Measurements from ENCODE around the gene TMEM214.

TMEM214 gene

DNA sequence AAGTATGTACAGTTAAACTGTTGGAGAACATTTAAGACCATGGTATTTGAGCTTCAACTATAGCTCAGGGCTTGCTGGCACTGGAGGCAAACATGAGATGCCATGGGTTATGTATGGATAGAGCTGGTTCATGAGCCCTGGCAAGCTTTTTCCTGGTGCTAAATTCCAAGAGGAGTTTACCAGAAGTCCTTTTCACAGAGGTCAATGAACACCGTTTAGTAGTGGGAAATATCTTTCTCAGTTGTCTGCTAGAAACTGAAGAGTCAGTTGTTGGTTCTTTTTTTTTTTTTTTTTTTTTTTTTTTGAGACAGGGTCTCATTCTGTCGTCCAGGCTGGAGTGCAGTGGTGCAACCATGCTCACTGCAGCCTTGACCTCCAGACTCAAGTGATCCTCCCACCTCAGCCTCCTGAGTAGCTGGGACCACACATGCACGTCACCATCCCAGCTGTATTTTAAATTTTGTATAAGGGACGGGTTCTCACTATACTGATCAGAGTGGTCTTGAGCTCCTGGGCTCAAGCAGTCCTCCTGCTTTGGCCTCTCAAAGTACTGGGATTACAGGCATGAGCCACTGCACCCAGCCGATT is 55.2 kb downstream of the TMEM214 start:
- Histone ChIP-seq H3K9ac (ENCODE audit: low read length) (no peak overlapping the region), H3K4me3 (ENCODE audit: low read depth, low read length, poor library complexity, severe bottlenecking) (no peak overlapping the region), H3K36me3 (ENCODE audit: insufficient read depth, low read length) (no peaks in the 10 kb centered on the region), H3K27ac (ENCODE audit: low read depth, low read length, poor library complexity, severe bottlenecking) (no peak overlapping the region), H3K9me2 (ENCODE audit: low read depth, low read length) (no peaks in the 10 kb centered on the region), H3K4me1 (ENCODE audit: insufficient read depth, low read length, severe bottlenecking) (peaks cover 17% of the 10 kb centered on the region), H3K4me2 (ENCODE audit: low read length) (no peak overlapping the region), H3K27me3 (ENCODE audit: insufficient read depth, low read length) (0 out of 2 replicates have a peak, but pooled peaks cover 11% of the 10 kb centered on the region), H3K9me3 (ENCODE audit: low read length) (no peaks in the 10 kb centered on the region), H3K79me2 (ENCODE audit: insufficient read depth, low read length) (no peaks in the 10 kb centered on the region), H3F3A (ENCODE audit: insufficient read depth, low read length) (no peaks in the 10 kb centered on the region), H2AFZ (ENCODE audit: low read length) (no peak overlapping the region), H4K20me1 (ENCODE audit: insufficient read depth, low read length) (no peaks in the 10 kb centered on the region)
- TF ChIP-seq EZH2 (IDR thresholded peaks at IDR 0.05; ENCODE audit: borderline replicate concordance, low read length) = no peak
- TF ChIP-seq, protein P1, sequence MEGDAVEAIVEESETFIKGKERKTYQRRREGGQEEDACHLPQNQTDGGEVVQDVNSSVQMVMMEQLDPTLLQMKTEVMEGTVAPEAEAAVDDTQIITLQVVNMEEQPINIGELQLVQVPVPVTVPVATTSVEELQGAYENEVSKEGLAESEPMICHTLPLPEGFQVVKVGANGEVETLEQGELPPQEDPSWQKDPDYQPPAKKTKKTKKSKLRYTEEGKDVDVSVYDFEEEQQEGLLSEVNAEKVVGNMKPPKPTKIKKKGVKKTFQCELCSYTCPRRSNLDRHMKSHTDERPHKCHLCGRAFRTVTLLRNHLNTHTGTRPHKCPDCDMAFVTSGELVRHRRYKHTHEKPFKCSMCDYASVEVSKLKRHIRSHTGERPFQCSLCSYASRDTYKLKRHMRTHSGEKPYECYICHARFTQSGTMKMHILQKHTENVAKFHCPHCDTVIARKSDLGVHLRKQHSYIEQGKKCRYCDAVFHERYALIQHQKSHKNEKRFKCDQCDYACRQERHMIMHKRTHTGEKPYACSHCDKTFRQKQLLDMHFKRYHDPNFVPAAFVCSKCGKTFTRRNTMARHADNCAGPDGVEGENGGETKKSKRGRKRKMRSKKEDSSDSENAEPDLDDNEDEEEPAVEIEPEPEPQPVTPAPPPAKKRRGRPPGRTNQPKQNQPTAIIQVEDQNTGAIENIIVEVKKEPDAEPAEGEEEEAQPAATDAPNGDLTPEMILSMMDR (IDR thresholded peaks at IDR 0.05; ENCODE audit: low read length) = no peak

DNA sequence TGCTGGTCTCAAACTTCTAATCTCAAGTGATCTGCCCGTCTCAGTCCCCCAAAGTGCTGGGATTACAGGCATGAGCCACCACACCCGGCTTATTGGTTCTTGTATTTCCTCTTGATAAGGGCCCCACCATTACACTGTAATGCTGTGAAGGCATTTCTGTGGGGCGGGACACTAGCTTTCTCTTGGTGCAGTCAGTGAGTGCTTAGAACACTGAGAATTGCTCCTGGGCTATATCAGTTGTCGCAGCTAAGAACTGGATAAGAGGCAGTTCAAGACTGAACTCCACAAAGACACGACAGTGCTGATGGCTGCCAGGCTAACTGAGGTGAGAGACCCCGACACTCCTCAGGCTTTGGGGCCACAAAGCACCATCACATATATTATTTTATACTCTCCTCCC is 55.9 kb downstream of the TMEM214 start:
- H3K4me2 ChIP-seq (ENCODE audit: low read length) = no peak overlapping the region
- peaks cover 17% of the 10 kb centered on the region for H3K4me1 ChIP-seq (ENCODE audit: insufficient read depth, low read length, severe bottlenecking)
- no peak overlapping the region for H3K9ac ChIP-seq (ENCODE audit: low read length)
- no peaks in the 10 kb centered on the region for H4K20me1 ChIP-seq (ENCODE audit: insufficient read depth, low read length)
- no peak overlapping the region for H3K4me3 ChIP-seq (ENCODE audit: low read depth, low read length, poor library complexity, severe bottlenecking)
- 0 out of 2 replicates have a peak, but pooled peaks cover 11% of the 10 kb centered on the region for H3K27me3 ChIP-seq (ENCODE audit: insufficient read depth, low read length)
- H3K9me3 ChIP-seq (ENCODE audit: low read length) = no peaks in the 10 kb centered on the region
- H3K79me2 ChIP-seq (ENCODE audit: insufficient read depth, low read length) = no peaks in the 10 kb centered on the region
- no peak overlapping the region for H3K27ac ChIP-seq (ENCODE audit: low read depth, low read length, poor library complexity, severe bottlenecking)
- H3K9me2 ChIP-seq (ENCODE audit: low read depth, low read length) = no peaks in the 10 kb centered on the region
- TF ChIP-seq EZH2 (IDR thresholded peaks at IDR 0.05; ENCODE audit: borderline replicate concordance, low read length) = no peak
- TF ChIP-seq, protein P1 (IDR thresholded peaks at IDR 0.05; ENCODE audit: low read length) = no peak
- H3K36me3 ChIP-seq (ENCODE audit: insufficient read depth, low read length) = no peaks in the 10 kb centered on the region
- H3F3A ChIP-seq (ENCODE audit: insufficient read depth, low read length) = no peaks in the 10 kb centered on the region
- H2AFZ ChIP-seq (ENCODE audit: low read length) = no peak overlapping the region

DNA sequence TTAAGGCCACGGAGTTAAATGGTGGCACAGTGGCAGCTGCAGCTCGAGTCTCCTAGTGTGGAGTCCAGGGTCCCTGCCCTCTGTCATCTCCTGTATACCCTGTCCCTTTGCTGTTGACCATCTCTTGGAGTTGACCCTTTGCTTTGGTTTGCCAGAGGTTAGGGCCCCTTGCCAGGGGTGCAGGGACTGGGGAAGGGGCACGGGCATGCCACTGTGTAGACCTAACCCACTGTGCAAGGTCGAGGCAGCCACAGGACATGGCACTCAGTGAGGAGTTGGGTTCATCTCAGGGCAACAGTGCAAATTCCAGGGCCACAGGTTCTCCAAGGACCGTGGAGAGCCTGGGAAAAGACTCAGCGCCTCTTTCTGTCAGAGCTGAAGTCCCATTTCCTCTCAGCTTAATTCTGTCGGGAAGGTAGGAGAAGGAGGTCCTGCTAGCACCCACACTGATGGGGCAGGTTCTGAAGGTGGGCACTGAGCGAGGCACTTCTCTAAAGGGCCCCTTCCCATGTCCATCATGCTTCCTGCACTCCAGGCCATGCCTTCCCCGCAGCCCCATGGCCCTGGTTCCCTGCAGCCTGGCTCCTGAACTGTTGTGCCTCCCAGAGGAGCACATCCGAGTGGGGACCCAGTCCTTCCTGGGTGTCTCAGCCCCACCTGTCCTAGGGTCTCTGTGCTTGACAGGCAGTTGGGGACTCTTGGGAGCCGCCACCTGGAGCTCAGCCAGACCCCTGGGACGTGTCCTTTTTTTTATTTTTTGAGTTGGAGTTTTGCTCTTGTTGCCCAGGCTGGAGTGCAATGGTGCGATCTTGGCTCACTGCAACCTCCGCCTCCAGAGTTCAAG is 56.6 kb downstream of the TMEM214 start:
- Histone ChIP-seq H3K9me2 (ENCODE audit: low read depth, low read length) (no peaks in the 10 kb centered on the region), H3K9me3 (ENCODE audit: low read length) (no peaks in the 10 kb centered on the region), H3K9ac (ENCODE audit: low read length) (no peak overlapping the region), H3K4me2 (ENCODE audit: low read length) (no peak overlapping the region), H3F3A (ENCODE audit: insufficient read depth, low read length) (no peaks in the 10 kb centered on the region), H4K20me1 (ENCODE audit: insufficient read depth, low read length) (no peaks in the 10 kb centered on the region), H3K79me2 (ENCODE audit: insufficient read depth, low read length) (no peaks in the 10 kb centered on the region), H3K4me3 (ENCODE audit: low read depth, low read length, poor library complexity, severe bottlenecking) (no peak overlapping the region), H2AFZ (ENCODE audit: low read length) (no peak overlapping the region), H3K27me3 (ENCODE audit: insufficient read depth, low read length) (0 out of 2 replicates have a peak, but pooled peaks cover 11% of the 10 kb centered on the region), H3K36me3 (ENCODE audit: insufficient read depth, low read length) (no peaks in the 10 kb centered on the region), H3K4me1 (ENCODE audit: insufficient read depth, low read length, severe bottlenecking) (peaks cover 17% of the 10 kb centered on the region), H3K27ac (ENCODE audit: low read depth, low read length, poor library complexity, severe bottlenecking) (no peak overlapping the region)
- no peak for TF ChIP-seq EZH2 (IDR thresholded peaks at IDR 0.05; ENCODE audit: borderline replicate concordance, low read length)
- TF ChIP-seq, protein P1 (IDR thresholded peaks at IDR 0.05; ENCODE audit: low read length) = no peak

Measured in OCI-LY1 (cell line).